Kidney epithelial cell (primary cell): ENCODE measurements around the gene SLC43A1. TPM values are rescaled to one million over a fixed set of nuclear protein-coding genes. Genes with fewer than 3 reads are reported as not detected.

Experiments used
- DNase-seq: peaks from one replicate; pipeline ENCODE4 v3.0.0-alpha.2; 2010; ENCODE audit warnings: low read depth
- H3K27me3 ChIP-seq: 2 replicates; pipeline ENCODE4 v1.6.0; 2011; ENCODE audit warnings: low read length; ENCODE audit not compliant: control insufficient read depth, insufficient read depth
- H3K36me3 ChIP-seq: 2 replicates; pipeline ENCODE4 v1.5.1; 2011; ENCODE audit warnings: low read length; ENCODE audit not compliant: control insufficient read depth, insufficient read depth
- H3K4me3 ChIP-seq: 2 replicates; pipeline ENCODE4 v1.5.1; 2011; ENCODE audit warnings: low read depth, mild to moderate bottlenecking, control low read depth, low read length
- CTCF ChIP-seq: IDR thresholded peaks from 2 replicates; pipeline ENCODE4 v1.5.1; 2011; ENCODE audit warnings: mild to moderate bottlenecking, moderate library complexity, low read length, control low read depth, inconsistent platforms; ENCODE audit not compliant: insufficient read depth, poor library complexity, severe bottlenecking
- total RNA-seq: library from RNA; depleted of rRNA; stranded (reverse); fragments of >200 nt; gene quantifications from 2 replicates; pipeline ENCODE4 v1.2.3, GENCODE V29; 2015

The SLC43A1 gene
- total RNA-seq, 1 donor from 2014 or later: 16.7 TPM

DNA sequence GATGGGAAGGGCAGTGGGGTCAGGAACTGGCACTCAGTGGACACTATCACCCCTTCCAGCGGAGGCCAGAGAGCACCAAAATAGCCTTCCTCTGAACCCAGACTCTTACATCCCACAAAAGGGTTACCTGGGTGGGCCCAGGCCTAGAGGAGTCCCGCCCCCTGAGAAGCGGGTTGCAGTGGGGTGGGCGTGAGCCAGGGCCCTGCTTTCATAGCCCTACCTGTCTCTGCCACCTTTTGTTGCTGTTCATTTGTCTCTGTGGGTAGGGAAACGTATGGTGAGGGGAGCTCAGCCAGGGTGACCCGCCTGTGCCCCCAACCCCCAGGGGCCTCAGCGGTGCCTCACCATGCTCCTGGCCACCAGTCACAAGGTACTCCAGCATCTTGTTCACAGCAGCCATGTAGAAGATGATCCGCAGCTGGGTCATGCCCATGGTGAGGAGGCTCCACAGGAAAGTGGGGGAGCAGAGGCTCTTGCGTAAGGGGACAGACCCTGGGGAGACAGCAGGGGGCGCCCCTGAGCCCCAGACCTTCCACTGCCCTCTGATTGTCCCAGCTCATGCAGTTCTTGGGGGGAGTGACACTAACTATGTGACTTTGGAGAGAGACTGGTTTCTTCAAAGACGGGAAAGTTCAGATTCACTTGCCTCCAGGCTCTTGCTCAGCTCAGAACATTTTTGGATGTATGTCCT lies 24.0 kb downstream of the SLC43A1 start:
- H3K27me3 ChIP-seq: no peaks in the 10 kb centered on the region

DNA sequence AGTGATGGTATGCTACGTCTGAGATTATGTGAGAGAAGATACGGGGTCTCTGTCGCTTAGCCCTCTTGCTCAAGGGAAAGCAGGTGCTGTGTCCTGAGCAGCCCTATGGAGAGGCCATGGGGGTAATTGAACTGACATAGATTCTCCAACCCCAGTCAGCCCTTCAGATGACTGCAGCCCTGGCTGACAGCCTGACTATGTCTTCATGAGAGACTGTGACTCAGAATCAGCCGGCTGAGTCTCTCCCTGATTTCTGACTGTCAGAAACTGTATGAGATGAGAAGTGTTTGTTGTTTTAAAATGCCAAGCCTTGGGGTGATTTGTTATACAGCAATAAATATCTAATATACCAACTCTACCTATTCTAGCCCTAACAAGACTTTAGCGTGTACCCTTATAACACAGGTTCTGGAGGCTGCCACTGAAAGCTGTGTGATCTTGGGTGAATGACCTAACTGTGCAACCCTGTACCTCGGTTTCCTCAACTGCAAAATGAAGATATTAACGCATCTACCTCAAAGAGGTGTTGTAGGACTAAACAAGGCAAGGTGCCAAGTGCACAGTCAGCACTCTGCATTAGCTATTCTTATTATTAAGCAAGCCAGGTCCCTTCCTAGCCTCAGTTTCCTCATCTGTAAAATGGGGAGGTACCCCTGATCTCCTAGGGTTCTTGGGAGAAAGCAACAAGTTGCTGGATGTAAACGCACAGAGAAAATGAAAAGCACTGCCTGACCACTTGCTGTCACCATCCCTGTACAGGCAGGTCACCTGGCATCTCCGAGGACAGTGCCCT lies 24.9 kb downstream of the SLC43A1 start:
- no peak for DNase-seq
- no peaks in the 10 kb centered on the region for H3K27me3 ChIP-seq
- no peak overlapping the region for H3K4me3 ChIP-seq

More for the DNA sequence above, 24.0 kb downstream of the SLC43A1 start:
- TF ChIP-seq CTCF: peak; percentile 67
- H3K4me3 ChIP-seq: no peak overlapping the region
- no peaks in the 10 kb centered on the region for H3K36me3 ChIP-seq
- DNase-seq: no peak

GRCh38 chr11:57487920-57488659 lies 27.4 kb downstream of the SLC43A1 start:
- TF ChIP-seq CTCF: no peak
- H3K27me3 ChIP-seq: peaks cover 5% of the 10 kb centered on the region
- no peaks in the 10 kb centered on the region for H3K36me3 ChIP-seq
- no peak for DNase-seq
- H3K4me3 ChIP-seq: no peak overlapping the region

More for the DNA sequence above, 24.9 kb downstream of the SLC43A1 start:
- no peak for TF ChIP-seq CTCF
- H3K36me3 ChIP-seq: no peaks in the 10 kb centered on the region

- no peak for DNase-seq
- Histone ChIP-seq H3K36me3 (no peaks in the 10 kb centered on the region), H3K27me3 (peaks cover 14% of the 10 kb centered on the region), H3K4me3 (no peak overlapping the region)
- no peak for TF ChIP-seq CTCF
Measured at GRCh38 chr11:57487021-57487778, 28.3 kb downstream of the SLC43A1 start.

DNA sequence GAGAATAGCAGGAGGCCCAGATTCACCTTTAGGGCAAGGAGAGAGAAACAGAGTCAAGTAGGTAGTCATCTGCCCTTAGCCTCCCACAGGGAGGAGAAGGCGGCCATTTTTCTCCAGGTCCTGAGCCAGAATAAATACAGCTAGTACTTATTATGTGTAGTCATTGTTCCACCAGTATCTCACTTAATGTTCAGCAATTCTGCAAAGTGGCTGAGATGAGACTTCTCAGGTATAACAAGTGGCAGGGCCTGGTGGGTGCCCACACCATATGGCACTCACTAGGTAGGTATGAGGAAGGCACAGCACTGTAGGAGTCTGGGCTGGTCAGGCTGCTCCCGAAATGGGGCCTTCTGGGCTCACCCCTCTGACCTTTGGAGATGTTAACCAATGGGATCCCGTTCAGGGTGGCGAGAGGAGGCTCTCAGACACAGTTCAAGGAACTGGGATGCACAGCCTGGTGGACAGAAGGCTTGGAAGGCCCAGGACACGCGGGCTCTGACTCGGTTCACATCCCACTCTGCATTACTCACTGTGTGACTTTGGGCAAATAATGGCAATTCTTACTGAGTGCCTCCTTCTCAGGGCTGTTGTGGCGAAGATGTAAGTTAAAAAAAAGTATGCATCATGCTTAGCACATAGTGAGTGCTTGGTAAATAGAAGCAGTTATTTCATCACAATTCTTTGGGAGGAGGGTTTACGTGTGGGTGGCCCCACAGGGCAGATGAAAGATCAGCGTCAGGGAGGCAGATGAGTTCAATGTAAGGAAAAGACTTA lies 30.1 kb downstream of the SLC43A1 start:
- Histone ChIP-seq H3K36me3 (no peaks in the 10 kb centered on the region), H3K4me3 (no peak overlapping the region), H3K27me3 (peaks cover 27% of the 10 kb centered on the region)
- DNase-seq: no peak
- TF ChIP-seq CTCF: no peak
